Spleen (tissue), 7 donors: ENCODE data around the gene TMTC2.

Source experiments
- POLR2A ChIP-seq, 3 donors: fragments of 450-650 bp; IDR thresholded peaks; one replicate each; pipeline ENCODE4 v1.5.1; 2017; ENCODE audit warnings: antibody characterized with exemption in 3 of 3, mild to moderate bottlenecking in 1 of 3
- TF ChIP-seq, protein P1 (sequence below), 11 experiments: fragments of 200-600 bp in 7 of 11; fragments of 450-650 bp in 4 of 11; sonication (generic) in 4 of 11; IDR thresholded peaks in 8 of 11; conservative IDR thresholded peaks in 3 of 11; 1 replicate in 7 of 11; 2 replicates in 4 of 11; pipeline versions ENCODE4 v1.4.0 to v1.8.0; 2016 to 2021; ENCODE audit warnings: antibody characterized with exemption in 11 of 11, inconsistent platforms in 4 of 11, mild to moderate bottlenecking in 1 of 11
- donor health status: DM: no; HTN: no; CAD: no; lungs with moderate emphysema.
- donor health status: DM: no; HTN: no; CAD: no.
- donor health status: DM: no; HTN: no; CAD: no.

- TF ChIP-seq POLR2A (IDR thresholded peaks at IDR 0.05): no peak
- TF ChIP-seq, protein P1, sequence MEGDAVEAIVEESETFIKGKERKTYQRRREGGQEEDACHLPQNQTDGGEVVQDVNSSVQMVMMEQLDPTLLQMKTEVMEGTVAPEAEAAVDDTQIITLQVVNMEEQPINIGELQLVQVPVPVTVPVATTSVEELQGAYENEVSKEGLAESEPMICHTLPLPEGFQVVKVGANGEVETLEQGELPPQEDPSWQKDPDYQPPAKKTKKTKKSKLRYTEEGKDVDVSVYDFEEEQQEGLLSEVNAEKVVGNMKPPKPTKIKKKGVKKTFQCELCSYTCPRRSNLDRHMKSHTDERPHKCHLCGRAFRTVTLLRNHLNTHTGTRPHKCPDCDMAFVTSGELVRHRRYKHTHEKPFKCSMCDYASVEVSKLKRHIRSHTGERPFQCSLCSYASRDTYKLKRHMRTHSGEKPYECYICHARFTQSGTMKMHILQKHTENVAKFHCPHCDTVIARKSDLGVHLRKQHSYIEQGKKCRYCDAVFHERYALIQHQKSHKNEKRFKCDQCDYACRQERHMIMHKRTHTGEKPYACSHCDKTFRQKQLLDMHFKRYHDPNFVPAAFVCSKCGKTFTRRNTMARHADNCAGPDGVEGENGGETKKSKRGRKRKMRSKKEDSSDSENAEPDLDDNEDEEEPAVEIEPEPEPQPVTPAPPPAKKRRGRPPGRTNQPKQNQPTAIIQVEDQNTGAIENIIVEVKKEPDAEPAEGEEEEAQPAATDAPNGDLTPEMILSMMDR (IDR thresholded peaks at IDR 0.05 in 8 of 11, conservative IDR thresholded peaks at IDR 0.05 in 3 of 11): no peak
These were observed 15.0 kb upstream of the TMTC2 start for GRCh38 chr12:82671673-82672195.
